Naive thymus-derived CD4-positive, alpha-beta T cell (primary cell): ENCODE results near the gene SNX18. TPM values are rescaled to one million over a fixed set of nuclear protein-coding genes. Genes with fewer than 3 reads are reported as not detected.

Experiments
- ATAC-seq: fragments of 150-1000 bp; cut with Tn5 transposase; 2 replicates; pipeline ENCODE4 v1.10.0; 2021; ENCODE audit warnings: mild to moderate bottlenecking, moderate library complexity
- CTCF ChIA-PET: fragments of 350-600 bp; sonication (Branson Sonifier 250); formaldehyde crosslinking; loops from one replicate; lab custom pipeline; 2021; ENCODE audit warnings: antibody characterized with exemption; lab: Charles Lee
- POLR2A ChIA-PET: fragments of 350-600 bp; sonication (Branson Sonifier 250); formaldehyde crosslinking; loops from one replicate; lab custom pipeline; 2021; ENCODE audit warnings: antibody characterized with exemption, inconsistent platforms; lab: Charles Lee
- DNase-seq, 9 donors: peaks; one replicate each; pipeline versions ENCODE4 v3.0.0 to v3.0.0-alpha.2; 2020 to 2022; ENCODE audit warnings: mixed read lengths in 1 of 9
- H3K27ac ChIP-seq: one replicate; pipeline ENCODE4 v1.7.0; 2013; ENCODE audit warnings: mild to moderate bottlenecking, low read depth, low read length, moderate library complexity
- H3K27me3 ChIP-seq, 2 donors: one replicate each; pipeline ENCODE4 v1.7.0; 2013; ENCODE audit warnings: low read length in 2 of 2, mild to moderate bottlenecking in 2 of 2, moderate library complexity in 2 of 2; ENCODE audit not compliant: control insufficient read depth in 2 of 2, insufficient read depth in 2 of 2
- H3K36me3 ChIP-seq, 3 experiments: 1 replicate in 2 of 3; 2 replicates in 1 of 3; pipeline ENCODE4 v1.7.0; 2013; ENCODE audit warnings: low read length in 3 of 3, mild to moderate bottlenecking in 3 of 3, moderate library complexity in 1 of 3; ENCODE audit not compliant: insufficient read depth in 3 of 3, control insufficient read depth in 2 of 3
- H3K4me1 ChIP-seq, 2 donors: one replicate each; pipeline ENCODE4 v1.7.0; 2013; ENCODE audit warnings: low read length in 2 of 2, mild to moderate bottlenecking in 2 of 2, moderate library complexity in 1 of 2; ENCODE audit not compliant: control insufficient read depth in 2 of 2, insufficient read depth in 2 of 2
- H3K4me3 ChIP-seq: 2 replicates; pipeline ENCODE4 v1.7.0; 2013; ENCODE audit warnings: mild to moderate bottlenecking, low read length
- H3K9me3 ChIP-seq, 3 experiments: 1 replicate in 2 of 3; 2 replicates in 1 of 3; pipeline ENCODE4 v1.7.0; 2013; ENCODE audit warnings: low read length in 3 of 3; ENCODE audit not compliant: control insufficient read depth in 2 of 3
- H3K27ac Mint-ChIP-seq, 9 donors: one replicate each; pipeline ENCODE4 v1.8.0; 2020 to 2022; ENCODE audit warnings: mixed read lengths in 9 of 9, mild to moderate bottlenecking in 8 of 9, moderate library complexity in 5 of 9, inconsistent platforms in 2 of 9
- H3K27me3 Mint-ChIP-seq, 5 donors: one replicate each; pipeline ENCODE4 v1.8.0; 2021 to 2022; ENCODE audit warnings: mixed read lengths in 5 of 5, mild to moderate bottlenecking in 1 of 5
- H3K36me3 Mint-ChIP-seq, 5 donors: one replicate each; pipeline ENCODE4 v1.8.0; 2020 to 2022; ENCODE audit warnings: mixed read lengths in 5 of 5, mild to moderate bottlenecking in 3 of 5, inconsistent platforms in 1 of 5
- H3K4me1 Mint-ChIP-seq, 7 donors: one replicate each; pipeline ENCODE4 v1.8.0; 2020 to 2022; ENCODE audit warnings: mixed read lengths in 7 of 7, mild to moderate bottlenecking in 3 of 7, inconsistent platforms in 1 of 7
- H3K4me3 Mint-ChIP-seq, 10 donors: one replicate each; pipeline ENCODE4 v1.8.0; 2020 to 2022; ENCODE audit warnings: mild to moderate bottlenecking in 10 of 10, mixed read lengths in 10 of 10, moderate library complexity in 6 of 10, inconsistent platforms in 2 of 10
- H3K9me3 Mint-ChIP-seq, 11 donors: one replicate each; pipeline ENCODE4 v1.8.0; 2020 to 2022; ENCODE audit warnings: mixed read lengths in 11 of 11, mild to moderate bottlenecking in 4 of 11, inconsistent platforms in 1 of 11, moderate library complexity in 1 of 11
- intact Hi-C, 2 donors: fragments of 100-400 bp; cut with micrococcal nuclease; formaldehyde crosslinking; loops; one replicate each; pipeline ENCODE4 v1.15.1; 2023
- polyA plus RNA-seq, 2 donors: library from polyadenylated mRNA; unstranded; fragments of 300-500 nt; fragmentation: Illumina TruSeq; gene quantifications; one replicate each; pipeline ENCODE4 v1.2.3, GENCODE V29; 2021
- total RNA-seq, 6 experiments: library from RNA in 5 of 6; stranded (reverse) in 5 of 6; gene quantifications; 1 replicate in 5 of 6; 2 replicates in 1 of 6; pipeline ENCODE4 v1.2.3 and lab custom pipeline; 2021 to 2026

Gene SNX18
- total and polyA plus RNA-seq, 7 experiments from 2014 or later: 3.2 to 40.9 (median 24.6) TPM

DNA sequence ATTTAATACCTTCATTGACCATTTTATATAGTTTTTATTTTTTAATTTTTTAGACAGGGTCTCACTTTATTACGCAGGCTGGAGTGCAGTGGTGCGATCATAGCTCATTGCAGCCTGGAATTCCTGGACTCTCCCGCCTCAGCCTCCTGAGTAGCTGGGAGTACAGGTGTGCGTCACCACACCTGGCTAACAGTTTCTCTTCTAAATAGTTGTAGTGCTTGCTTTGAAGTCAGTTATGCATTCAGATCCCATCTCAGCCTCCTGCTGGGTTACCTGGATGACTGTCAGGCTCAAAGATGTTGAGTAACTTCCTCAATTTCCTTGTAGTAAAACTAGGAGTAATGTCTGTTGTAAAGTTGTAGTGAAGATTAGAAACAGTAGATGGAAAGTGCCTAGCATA lies 21.4 kb downstream of the SNX18 start:
- H3K27ac Mint-ChIP-seq: peak overlapping the region in 1 of 9 donors; percentile 33
- H3K4me1 Mint-ChIP-seq: peaks cover 29 to 71% (median 54%) of the 10 kb centered on the region in 7 donors
- H3K36me3 ChIP-seq: no peaks in the 10 kb centered on the region
- H3K9me3 ChIP-seq: no peaks in the 10 kb centered on the region
- H3K27me3 ChIP-seq: no peaks in the 10 kb centered on the region
- H3K4me3 Mint-ChIP-seq: no peak overlapping the region
- no peaks in the 10 kb centered on the region for H3K27me3 Mint-ChIP-seq
- H3K4me1 ChIP-seq: peaks cover 0 to 3% of the 10 kb centered on the region in 2 donors
- intact Hi-C loops: no loop called here
- H3K4me3 ChIP-seq: no peak overlapping the region
- ChIA-PET POLR2A (no interaction called here), CTCF (interaction anchor here (2.2 kb wide), 1 partner anchor 21 kb away, joined by 8 read pairs; the partner anchor contains the start of gene SNX18)
- no peak for ATAC-seq
- no peaks in the 10 kb centered on the region for H3K9me3 Mint-ChIP-seq
- no peak for DNase-seq
- peaks cover 0 to 50% (median 19%) of the 10 kb centered on the region in 5 donors for H3K36me3 Mint-ChIP-seq
- H3K27ac ChIP-seq: no peak overlapping the region

GRCh38 chr5:54540286-54540685 lies 22.7 kb downstream of the SNX18 start:
- H3K27me3 ChIP-seq: no peaks in the 10 kb centered on the region
- peaks cover 0 to 50% (median 18%) of the 10 kb centered on the region in 5 donors for H3K36me3 Mint-ChIP-seq
- POLR2A ChIA-PET: interaction anchor here (0.6 kb wide), 1 partner anchor 586 kb away, joined by 3 read pairs; no protein-coding TSS in a partner anchor
- peaks cover 24 to 67% (median 45%) of the 10 kb centered on the region in 7 donors for H3K4me1 Mint-ChIP-seq
- H3K4me1 ChIP-seq: peaks cover 0 to 3% of the 10 kb centered on the region in 2 donors
- H3K36me3 ChIP-seq: peaks cover 0 to 4% (median 0%) of the 10 kb centered on the region in 3 experiments
- no peak overlapping the region for H3K4me3 Mint-ChIP-seq
- H3K9me3 ChIP-seq: no peaks in the 10 kb centered on the region
- DNase-seq (no peak), ATAC-seq (no peak)
- no peaks in the 10 kb centered on the region for H3K27me3 Mint-ChIP-seq
- H3K27ac Mint-ChIP-seq: no peak overlapping the region
- H3K4me3 ChIP-seq: no peak overlapping the region
- intact Hi-C loops: no loop called here
- H3K27ac ChIP-seq: no peak overlapping the region
- CTCF ChIA-PET: interaction anchor here (0.6 kb wide), 1 partner anchor 98 kb away, joined by 4 read pairs; no protein-coding TSS in a partner anchor
- no peaks in the 10 kb centered on the region for H3K9me3 Mint-ChIP-seq

GRCh38 chr5:54541823-54542783 lies 24.5 kb downstream of the SNX18 start:
- Histone ChIP-seq H3K27me3 (no peaks in the 10 kb centered on the region), H3K4me1 (peaks cover 0 to 3% of the 10 kb centered on the region in 2 donors), H3K27ac (no peak overlapping the region), H3K9me3 (no peaks in the 10 kb centered on the region), H3K36me3 (peaks cover 0 to 4% (median 0%) of the 10 kb centered on the region in 3 experiments), H3K4me3 (no peak overlapping the region)
- ATAC-seq (no peak), DNase-seq (no peak)
- POLR2A ChIA-PET: no interaction called here
- CTCF ChIA-PET: interaction anchor here (0.5 kb wide), 1 partner anchor 451 kb away, joined by 3 read pairs; no protein-coding TSS in a partner anchor
- no peaks in the 10 kb centered on the region for H3K9me3 Mint-ChIP-seq
- peaks cover 0 to 37% (median 18%) of the 10 kb centered on the region in 5 donors for H3K36me3 Mint-ChIP-seq
- intact Hi-C loops: no loop called here
- no peaks in the 10 kb centered on the region for H3K27me3 Mint-ChIP-seq
- peak overlapping the region in 1 of 9 donors; percentile 67 for H3K27ac Mint-ChIP-seq
- H3K4me3 Mint-ChIP-seq: peak overlapping the region in 1 of 10 donors; percentile 35
- H3K4me1 Mint-ChIP-seq: peaks cover 18 to 54% (median 37%) of the 10 kb centered on the region in 7 donors

GRCh38 chr5:54544044-54544443 lies 26.5 kb downstream of the SNX18 start:
- H3K27me3 ChIP-seq: no peaks in the 10 kb centered on the region
- H3K27ac ChIP-seq: no peak overlapping the region
- peaks cover 0 to 4% (median 0%) of the 10 kb centered on the region in 3 experiments for H3K36me3 ChIP-seq
- Mint-ChIP-seq H3K27me3 (no peaks in the 10 kb centered on the region), H3K27ac (no peak overlapping the region), H3K4me3 (no peak overlapping the region), H3K9me3 (no peaks in the 10 kb centered on the region), H3K36me3 (peaks cover 0 to 46% (median 20%) of the 10 kb centered on the region in 5 donors), H3K4me1 (peaks cover 13 to 39% (median 24%) of the 10 kb centered on the region in 7 donors)
- ChIA-PET CTCF (no interaction called here), POLR2A (no interaction called here)
- no peak overlapping the region for H3K4me3 ChIP-seq
- DNase-seq (no peak), ATAC-seq (no peak)
- no peaks in the 10 kb centered on the region for H3K9me3 ChIP-seq
- no peaks in the 10 kb centered on the region for H3K4me1 ChIP-seq
- intact Hi-C loops: no loop called here

GRCh38 chr5:54545796-54546195 lies 28.2 kb downstream of the SNX18 start:
- H3K4me3 ChIP-seq: no peak overlapping the region
- ChIA-PET CTCF (no interaction called here), POLR2A (no interaction called here)
- no peak overlapping the region for H3K27ac ChIP-seq
- no peaks in the 10 kb centered on the region for H3K4me1 ChIP-seq
- Mint-ChIP-seq H3K27me3 (no peaks in the 10 kb centered on the region), H3K9me3 (no peaks in the 10 kb centered on the region), H3K4me1 (peaks cover 13 to 30% (median 18%) of the 10 kb centered on the region in 7 donors), H3K4me3 (no peak overlapping the region), H3K36me3 (peaks cover 0 to 44% (median 19%) of the 10 kb centered on the region in 5 donors), H3K27ac (peak overlapping the region in 1 of 9 donors; percentile 22)
- DNase-seq (no peak), ATAC-seq (no peak)
- H3K9me3 ChIP-seq: no peaks in the 10 kb centered on the region
- H3K36me3 ChIP-seq: peaks cover 0 to 4% (median 0%) of the 10 kb centered on the region in 3 experiments
- intact Hi-C loops: loop anchor here in 1 of 2 donors (2.0 kb wide), 1 partner anchor 13 kb away; no protein-coding TSS in a partner anchor
- no peaks in the 10 kb centered on the region for H3K27me3 ChIP-seq

DNA sequence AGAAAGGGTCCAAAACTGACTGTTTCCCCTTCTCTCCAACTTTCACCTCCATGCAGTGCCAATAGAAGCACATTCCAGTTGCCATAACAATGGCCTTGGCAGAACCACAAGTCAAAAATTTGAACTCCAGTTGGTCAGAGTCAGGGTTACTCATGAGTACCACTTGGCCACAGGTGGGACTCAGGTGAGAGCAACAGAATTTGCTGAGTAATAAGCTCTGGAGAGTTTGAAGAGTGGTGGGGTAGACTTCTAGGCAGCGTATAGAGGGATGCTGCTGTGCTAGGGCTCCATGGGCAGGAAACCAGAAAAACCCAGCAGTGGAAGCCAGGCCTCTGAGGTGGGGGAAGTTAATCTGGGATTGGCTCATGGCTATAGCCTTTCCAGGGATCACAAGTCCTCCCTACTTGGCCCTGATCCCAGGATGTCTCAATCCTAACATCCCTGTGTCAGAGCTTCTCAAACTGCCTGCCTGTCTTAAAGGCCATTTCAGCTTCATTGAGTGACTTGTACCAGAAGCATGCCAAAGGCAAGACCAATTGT lies 30.2 kb downstream of the SNX18 start:
- Mint-ChIP-seq H3K4me3 (no peak overlapping the region), H3K9me3 (no peaks in the 10 kb centered on the region), H3K27me3 (no peaks in the 10 kb centered on the region), H3K27ac (peak overlapping the region in 1 of 9 donors; percentile 53), H3K4me1 (peaks cover 2 to 10% (median 6%) of the 10 kb centered on the region in 7 donors), H3K36me3 (peaks cover 3 to 50% (median 32%) of the 10 kb centered on the region in 5 donors)
- ATAC-seq (no peak), DNase-seq (no peak)
- Histone ChIP-seq H3K27me3 (no peaks in the 10 kb centered on the region), H3K36me3 (peaks cover 0 to 4% (median 0%) of the 10 kb centered on the region in 3 experiments), H3K4me3 (no peak overlapping the region), H3K27ac (no peak overlapping the region), H3K4me1 (no peaks in the 10 kb centered on the region), H3K9me3 (no peaks in the 10 kb centered on the region)
- POLR2A ChIA-PET: no interaction called here
- intact Hi-C loops: loop anchor here in 1 of 2 donors (2.0 kb wide), 1 partner anchor 15 kb away; no protein-coding TSS in a partner anchor
- CTCF ChIA-PET: interaction anchor here (0.9 kb wide), 1 partner anchor 297 kb away, joined by 3 read pairs; no protein-coding TSS in a partner anchor
